Muscle of leg (tissue), 11 donors: ENCODE measurements around the gene CDADC1. TPM values are rescaled to one million over a fixed set of nuclear protein-coding genes. Genes with fewer than 3 reads are reported as not detected.
"Not testable (repeated sequence)": the region's sequence is repeated elsewhere in the genome, so short reads cannot be mapped to it uniquely, and the experiment has no call there.

ENCODE experiments used
- DNase-seq: peaks from one replicate; pipeline ENCODE4 v3.0.0; 2013
- H3K27ac ChIP-seq: one replicate; pipeline ENCODE4 v1.5.1; 2013; ENCODE audit warnings: mild to moderate bottlenecking, low read length, control low read depth
- H3K27me3 ChIP-seq: one replicate; pipeline ENCODE4 v1.6.1; 2013; ENCODE audit warnings: low read length; ENCODE audit not compliant: control insufficient read depth, insufficient read depth
- H3K36me3 ChIP-seq: one replicate; pipeline ENCODE4 v1.6.1; 2013; ENCODE audit warnings: low read length; ENCODE audit not compliant: control insufficient read depth, insufficient read depth
- H3K4me1 ChIP-seq: one replicate; pipeline ENCODE4 v1.6.1; 2013; ENCODE audit warnings: low read length; ENCODE audit not compliant: control insufficient read depth, insufficient read depth
- H3K4me3 ChIP-seq: one replicate; pipeline ENCODE4 v1.5.1; 2013; ENCODE audit warnings: low read length, control low read depth
- H3K9me3 ChIP-seq: replicated peaks from 2 replicates; pipeline ENCODE4 v1.6.1; 2013; ENCODE audit warnings: low read depth, low read length; ENCODE audit not compliant: control insufficient read depth
- WGBS: methylation state at CpG from one replicate; pipeline ENCODE4 v1.1.5; 2013; ENCODE audit warnings: missing lambda C conversion rate; ENCODE audit not compliant: insufficient coverage; 5-methylcytosine and 5-hydroxymethylcytosine counted together
- polyA plus RNA-seq, 8 donors: library from polyadenylated mRNA; unstranded; fragments of 120-200 nt; gene quantifications; one replicate each; pipeline versions ENCODE4 v1.2.1 to v1.2.3, GENCODE V29; 2013; ENCODE audit warnings: inconsistent platforms in 1 of 8, low replicate concordance in 1 of 8; ENCODE audit not compliant: insufficient read length in 8 of 8, insufficient read depth in 1 of 8
- total RNA-seq: library from RNA; stranded (reverse); fragments of 120-200 nt; gene quantifications from one replicate; pipeline ENCODE4 v1.2.4, GENCODE V29; 2013

Gene CDADC1
- total and polyA plus RNA-seq, 9 donors, result 6.3 to 12.3 (median 8.9) TPM

DNA sequence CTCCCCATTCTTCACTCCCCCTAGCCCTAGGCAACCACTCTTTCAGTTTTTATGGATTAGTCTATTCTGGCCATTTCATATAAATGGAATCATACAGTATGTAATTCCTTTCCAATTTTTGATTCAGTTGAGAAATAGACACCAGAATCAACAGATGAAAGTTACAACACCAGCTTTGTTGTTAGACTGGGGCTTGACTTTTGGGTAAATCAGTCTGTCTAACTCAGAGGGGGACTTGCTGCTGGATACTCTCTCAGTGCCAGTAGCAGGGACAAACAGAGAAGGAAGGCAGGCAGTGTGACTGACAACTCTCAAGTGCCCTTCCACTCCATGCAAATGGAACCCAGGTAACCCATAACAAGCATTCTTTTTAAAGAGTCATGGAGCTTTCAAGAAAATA lies 40.7 kb downstream of the CDADC1 start:
- H3K27me3 ChIP-seq, result no peaks in the 10 kb centered on the region
- no peak overlapping the region for H3K27ac ChIP-seq
- peaks cover 3% of the 10 kb centered on the region for H3K4me1 ChIP-seq
- no peaks in the 10 kb centered on the region for H3K9me3 ChIP-seq
- no peak for DNase-seq
- no peak overlapping the region for H3K4me3 ChIP-seq
- no peaks in the 10 kb centered on the region for H3K36me3 ChIP-seq

DNA sequence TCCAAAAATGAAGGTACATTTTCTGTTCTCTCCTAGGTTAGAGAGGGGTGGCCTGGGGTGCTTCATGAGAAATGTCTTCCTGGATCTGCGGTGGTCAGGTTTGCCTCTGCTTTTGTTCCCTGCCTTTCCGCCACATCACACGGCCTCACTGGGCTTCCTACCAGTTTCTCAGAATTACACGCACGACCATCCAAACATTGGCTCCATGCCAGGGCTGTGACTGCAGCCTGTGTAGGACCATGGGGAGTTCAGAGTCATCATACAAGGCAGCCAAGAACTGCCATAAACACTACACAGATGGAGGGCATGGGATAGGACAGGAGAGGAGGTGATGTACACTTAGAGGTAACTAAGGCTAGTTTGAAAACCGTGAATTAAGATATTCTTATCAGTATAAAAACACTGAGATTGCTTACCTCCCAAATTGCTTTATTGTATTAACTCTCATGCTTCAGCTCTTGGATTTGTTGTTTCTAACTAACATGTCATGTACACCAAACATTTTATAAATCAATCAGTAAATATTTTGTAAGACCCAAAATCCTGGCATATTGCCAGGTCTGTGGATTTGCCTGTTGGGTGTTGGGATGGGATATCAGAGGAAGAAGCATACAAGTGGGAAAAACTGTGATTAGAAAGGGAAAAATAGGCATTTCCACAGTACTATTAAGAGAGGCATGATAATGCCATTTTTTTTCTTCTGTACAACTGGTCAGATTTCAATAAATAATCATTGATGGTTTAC lies 45.2 kb downstream of the CDADC1 start:
- DNase-seq, result peak; percentile 75
- peaks cover 2% of the 10 kb centered on the region for H3K36me3 ChIP-seq
- 31% methylated on average over 3 of the region's 6 CpGs for WGBS

DNA sequence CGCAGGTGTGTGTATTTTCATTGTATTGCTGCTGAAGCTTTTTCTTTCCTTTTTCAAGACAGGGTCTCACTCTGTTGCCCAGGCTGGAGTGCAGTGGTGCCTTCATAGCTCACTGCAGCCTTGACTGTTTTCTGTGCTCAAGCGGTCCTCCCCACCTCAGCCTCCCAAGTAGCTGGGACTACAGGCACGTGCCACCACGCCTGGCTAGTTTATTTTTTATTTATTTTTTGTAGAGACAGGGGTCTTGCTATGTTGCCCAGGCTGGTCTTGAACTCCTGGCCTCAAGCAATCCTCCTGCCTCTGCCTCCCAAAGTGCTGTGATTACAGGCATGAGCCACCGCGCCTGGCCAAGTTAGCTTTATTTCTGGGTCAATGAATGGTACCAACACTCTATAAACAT lies 47.0 kb downstream of the CDADC1 start:
- H3K9me3 ChIP-seq, H3K27me3 ChIP-seq, H3K4me3 ChIP-seq, H3K27ac ChIP-seq, H3K36me3 ChIP-seq, H3K4me1 ChIP-seq, DNase-seq: not testable (repeated sequence)
- WGBS, result no CpG with 5 or more reads among the region's 6 CpGs

More for the DNA sequence above, 45.2 kb downstream of the CDADC1 start:
- Histone ChIP-seq H3K9me3 (no peaks in the 10 kb centered on the region), H3K4me1 (peaks cover 3% of the 10 kb centered on the region), H3K27me3 (no peaks in the 10 kb centered on the region), H3K4me3 (no peak overlapping the region), H3K27ac (no peak overlapping the region)

DNA sequence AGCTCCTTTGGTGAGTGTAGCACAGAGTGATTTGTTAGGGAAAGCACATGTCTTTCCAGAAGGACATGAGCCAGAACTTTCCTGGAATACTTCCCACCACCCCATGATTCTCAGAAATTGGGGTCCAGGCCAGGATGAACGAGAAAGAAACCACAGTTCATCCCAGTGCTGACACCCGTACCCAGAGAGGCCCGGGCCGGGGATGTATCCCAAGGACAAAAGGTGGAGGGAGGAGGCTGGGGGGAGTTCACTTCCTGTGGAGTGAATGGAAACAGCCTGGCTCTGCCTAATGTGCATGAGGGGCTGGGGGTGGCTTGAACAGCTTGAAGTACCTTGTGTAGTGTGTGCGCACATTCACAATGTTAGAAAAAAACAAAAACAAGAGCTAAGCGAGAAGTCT lies 47.5 kb downstream of the CDADC1 start:
- DNase-seq, result peak; percentile 53
- Histone ChIP-seq H3K4me1 (peaks cover 5% of the 10 kb centered on the region), H3K4me3 (no peak overlapping the region), H3K27ac (no peak overlapping the region), H3K36me3 (peaks cover 2% of the 10 kb centered on the region), H3K9me3 (no peaks in the 10 kb centered on the region), H3K27me3 (no peaks in the 10 kb centered on the region)
- 39% methylated on average over 4 of the region's 6 CpGs for WGBS

DNA sequence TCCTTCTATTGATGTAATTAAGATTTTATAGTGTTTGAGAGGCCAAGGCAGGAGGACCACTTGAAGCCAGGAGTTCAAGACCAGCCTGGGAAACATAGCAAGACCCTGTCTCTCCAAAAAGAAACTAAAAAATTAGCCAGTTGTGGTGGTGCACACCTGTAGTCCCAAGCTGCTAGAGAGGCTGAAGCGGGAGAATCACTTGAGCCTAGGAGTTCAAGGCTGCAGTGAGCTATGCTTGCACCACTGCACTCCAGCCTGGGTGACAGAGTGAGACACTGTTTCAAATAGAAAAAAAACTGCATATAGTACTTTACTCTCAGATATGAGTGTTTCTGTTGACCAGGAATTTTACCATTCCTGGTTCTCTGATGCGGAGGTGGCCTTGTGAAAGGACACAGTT lies 48.9 kb downstream of the CDADC1 start:
- no peak for DNase-seq
- Histone ChIP-seq H3K27ac (no peak overlapping the region), H3K4me1 (peaks cover 13% of the 10 kb centered on the region), H3K27me3 (no peaks in the 10 kb centered on the region), H3K9me3 (no peaks in the 10 kb centered on the region), H3K36me3 (peaks cover 2% of the 10 kb centered on the region), H3K4me3 (no peak overlapping the region)
- WGBS, result no CpG with 5 or more reads among the region's 2 CpGs

DNA sequence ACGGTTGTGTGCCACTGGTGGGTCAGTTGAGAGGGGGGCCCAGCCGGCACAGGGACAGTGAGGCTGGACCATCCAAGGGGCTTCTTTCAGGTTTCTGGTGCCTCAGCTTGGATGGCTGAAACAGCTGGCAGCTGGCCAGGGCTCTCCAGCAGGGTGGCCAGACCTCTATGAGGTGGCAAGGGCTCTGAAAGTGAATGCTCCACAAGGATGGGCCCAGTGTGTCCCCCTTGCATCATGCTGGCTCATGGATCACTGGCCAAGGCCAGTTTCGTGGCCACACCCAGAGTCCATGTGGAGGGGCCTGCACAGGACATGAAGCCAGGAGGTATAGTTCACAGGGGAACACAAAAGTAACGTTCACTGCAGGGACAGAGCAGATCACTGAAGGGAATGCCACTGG lies 49.6 kb downstream of the CDADC1 start:
- H3K4me1 ChIP-seq, result peaks cover 15% of the 10 kb centered on the region
- no peak overlapping the region for H3K27ac ChIP-seq
- no peaks in the 10 kb centered on the region for H3K27me3 ChIP-seq
- WGBS, result 72% methylated on average over 4 of the region's 4 CpGs
- H3K9me3 ChIP-seq, result no peaks in the 10 kb centered on the region
- H3K4me3 ChIP-seq, result no peak overlapping the region
- DNase-seq, result no peak
- peaks cover 2% of the 10 kb centered on the region for H3K36me3 ChIP-seq

DNA sequence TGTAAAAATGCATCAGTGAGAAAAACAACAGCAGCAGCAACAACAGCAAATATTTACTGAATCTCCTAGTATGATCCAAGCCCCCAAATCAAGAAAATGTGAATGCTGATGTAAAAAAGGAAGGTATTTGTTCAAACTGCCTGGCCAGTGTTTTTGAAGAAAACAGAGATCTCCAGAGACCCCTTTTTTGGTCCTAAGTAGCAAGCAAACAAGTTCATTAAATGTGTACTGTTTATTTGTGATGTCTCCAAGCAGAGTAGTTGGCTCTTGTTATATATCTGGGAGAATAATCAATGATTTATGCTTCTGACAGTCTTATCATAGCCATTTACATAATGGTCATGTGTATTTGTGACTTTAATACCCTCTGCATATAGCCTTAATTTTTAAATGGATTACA lies 50.7 kb downstream of the CDADC1 start:
- Histone ChIP-seq H3K4me1 (peaks cover 12% of the 10 kb centered on the region), H3K9me3 (no peaks in the 10 kb centered on the region), H3K4me3 (no peak overlapping the region), H3K27me3 (no peaks in the 10 kb centered on the region), H3K36me3 (peaks cover 2% of the 10 kb centered on the region), H3K27ac (no peak overlapping the region)
- DNase-seq, result peak; percentile 53

DNA sequence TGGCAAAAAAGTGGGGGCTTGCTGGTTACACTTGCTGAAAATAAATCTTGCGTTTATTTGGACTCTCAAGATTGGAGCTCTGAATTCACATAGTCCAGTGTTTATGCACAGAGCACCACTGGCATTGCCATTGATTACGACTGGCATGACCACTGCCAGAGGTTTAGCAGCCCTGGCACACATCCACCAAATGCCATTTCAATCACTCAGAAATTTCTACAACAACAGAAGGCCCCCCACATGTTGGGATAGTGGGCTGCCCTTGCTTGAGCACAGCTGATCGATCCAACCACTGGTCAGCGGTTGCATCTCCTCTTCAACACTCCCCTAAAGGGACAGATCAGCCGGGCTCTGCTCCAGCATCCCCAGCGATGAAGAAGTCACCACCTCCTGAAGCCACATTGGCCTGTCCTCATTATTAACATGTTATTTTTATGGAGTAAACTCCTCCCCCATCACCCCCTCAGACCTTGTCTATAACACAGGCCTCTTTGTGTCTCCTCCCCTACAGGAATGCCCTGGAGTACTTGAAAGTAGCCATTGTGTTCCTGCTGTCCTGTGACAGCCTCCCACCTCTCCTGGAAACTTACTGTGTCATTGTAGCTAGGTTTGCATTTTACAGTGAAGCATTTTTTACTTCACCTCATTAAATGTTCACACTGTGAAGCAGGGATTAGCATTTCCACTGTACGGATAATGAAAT lies 51.3 kb downstream of the CDADC1 start:
- Histone ChIP-seq H3K9me3 (no peaks in the 10 kb centered on the region), H3K36me3 (peaks cover 2% of the 10 kb centered on the region), H3K4me1 (peaks cover 13% of the 10 kb centered on the region), H3K27me3 (no peaks in the 10 kb centered on the region), H3K27ac (no peak overlapping the region), H3K4me3 (no peak overlapping the region)
- peak; percentile 44 for DNase-seq
- WGBS, result 78% methylated on average over 3 of the region's 7 CpGs

DNA sequence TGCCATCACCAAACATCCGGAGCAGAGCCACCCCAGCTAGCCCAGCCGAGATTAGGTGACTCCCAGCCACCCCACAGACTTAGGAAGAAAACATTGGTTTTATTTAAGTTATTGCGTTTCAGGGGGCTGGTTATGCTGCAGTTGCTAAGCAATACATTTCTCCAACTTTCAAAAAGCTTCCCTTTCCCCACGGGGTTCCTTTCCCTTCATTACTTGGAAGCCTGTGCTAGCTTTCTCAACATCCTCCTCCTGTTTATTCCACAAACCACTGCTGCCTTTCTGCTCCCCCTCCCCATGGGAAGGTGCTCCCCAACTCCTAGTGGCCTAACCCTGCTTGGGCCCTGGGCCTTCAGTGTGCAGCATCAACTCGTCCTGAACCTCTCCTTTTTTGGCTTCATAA lies 52.6 kb downstream of the CDADC1 start:
- H3K4me1 ChIP-seq, result peaks cover 15% of the 10 kb centered on the region
- no peaks in the 10 kb centered on the region for H3K9me3 ChIP-seq
- 34% methylated on average over 2 of the region's 5 CpGs for WGBS
- H3K27me3 ChIP-seq, result no peaks in the 10 kb centered on the region
- DNase-seq, result peak; percentile 88
- H3K4me3 ChIP-seq, result no peak overlapping the region
- no peaks in the 10 kb centered on the region for H3K36me3 ChIP-seq
- peak overlapping the region; percentile 60 for H3K27ac ChIP-seq

DNA sequence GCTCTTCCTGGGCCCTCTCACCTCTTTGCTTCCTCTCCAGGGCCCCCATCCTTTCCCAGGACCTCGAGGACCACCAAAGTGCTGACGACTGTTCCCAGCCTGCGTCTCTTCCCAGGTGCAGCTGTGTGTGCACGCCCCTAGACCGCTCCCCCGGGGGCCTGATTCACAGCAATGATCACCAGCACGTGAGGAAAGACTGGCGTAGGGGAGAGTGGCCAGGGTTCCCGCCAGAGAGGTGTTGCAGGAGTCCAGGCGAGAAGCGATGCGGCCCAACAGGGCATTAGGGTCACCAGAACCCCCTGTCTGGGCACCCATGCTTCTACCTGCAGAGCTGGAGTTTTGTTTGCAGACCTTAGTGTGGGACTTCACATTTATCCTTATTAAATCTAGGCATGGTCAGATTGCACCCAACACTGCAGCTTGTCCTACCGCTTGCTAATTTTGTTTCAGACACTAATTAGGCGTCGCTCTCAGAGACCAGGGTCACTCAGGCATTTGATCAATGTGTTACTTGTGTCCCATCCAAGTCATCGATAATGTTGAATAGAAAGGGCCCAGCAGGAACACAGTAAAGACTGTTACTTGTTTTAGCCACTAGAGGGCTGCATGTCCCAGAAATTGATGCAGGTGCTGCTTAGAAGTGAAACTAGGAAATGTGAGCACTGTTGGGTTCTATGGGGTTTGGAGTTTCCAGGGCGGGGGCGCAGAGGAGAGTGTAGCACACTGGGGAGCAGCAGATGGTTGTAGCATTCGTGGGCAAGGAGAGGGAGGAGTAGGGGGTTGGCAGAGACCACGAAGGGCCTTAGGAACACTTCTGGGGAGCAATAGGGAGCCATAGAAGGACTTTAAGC lies 53.2 kb downstream of the CDADC1 start:
- Histone ChIP-seq H3K27ac (peak overlapping the region; percentile 63), H3K36me3 (no peaks in the 10 kb centered on the region)
- DNase-seq, result peak; percentile 89

More for the DNA sequence above, 53.2 kb downstream of the CDADC1 start:
- no peaks in the 10 kb centered on the region for H3K27me3 ChIP-seq
- H3K4me3 ChIP-seq, result peak overlapping the region; percentile 21
- peaks cover 22% of the 10 kb centered on the region for H3K4me1 ChIP-seq
- 27% methylated on average over 14 of the region's 20 CpGs for WGBS
- no peaks in the 10 kb centered on the region for H3K9me3 ChIP-seq
